ENCODE measurements around the gene IL13. TPM values are rescaled to one million over a fixed set of nuclear protein-coding genes. Genes with fewer than 3 reads are reported as not detected.

The IL13 gene
- total RNA-seq, 1 experiment from 2014 or later: not detected

DNA sequence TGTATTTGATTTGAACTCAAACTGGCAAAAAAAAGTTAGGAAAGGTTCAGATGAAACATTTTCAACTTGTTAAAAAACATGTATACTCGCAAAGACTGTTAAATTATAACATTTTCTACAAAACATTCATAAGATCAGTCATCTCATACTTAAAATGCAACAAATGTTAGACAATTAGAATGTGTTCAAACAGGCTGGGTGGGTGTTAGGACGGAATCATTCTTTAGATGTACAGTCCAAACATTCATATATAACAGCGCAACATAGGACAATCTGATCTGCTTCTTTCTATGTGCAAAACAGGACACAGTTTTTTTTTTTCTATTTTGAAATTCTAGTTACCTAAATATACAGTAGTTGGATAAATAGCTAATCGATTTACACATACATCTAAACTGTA, 38.0 kb downstream of the IL13 start:
- intact Hi-C loops (cut with micrococcal nuclease): no loop called here
- no peak for DNase-seq (ENCODE audit: unreplicated experiment)
- TF ChIP-seq, protein P1, sequence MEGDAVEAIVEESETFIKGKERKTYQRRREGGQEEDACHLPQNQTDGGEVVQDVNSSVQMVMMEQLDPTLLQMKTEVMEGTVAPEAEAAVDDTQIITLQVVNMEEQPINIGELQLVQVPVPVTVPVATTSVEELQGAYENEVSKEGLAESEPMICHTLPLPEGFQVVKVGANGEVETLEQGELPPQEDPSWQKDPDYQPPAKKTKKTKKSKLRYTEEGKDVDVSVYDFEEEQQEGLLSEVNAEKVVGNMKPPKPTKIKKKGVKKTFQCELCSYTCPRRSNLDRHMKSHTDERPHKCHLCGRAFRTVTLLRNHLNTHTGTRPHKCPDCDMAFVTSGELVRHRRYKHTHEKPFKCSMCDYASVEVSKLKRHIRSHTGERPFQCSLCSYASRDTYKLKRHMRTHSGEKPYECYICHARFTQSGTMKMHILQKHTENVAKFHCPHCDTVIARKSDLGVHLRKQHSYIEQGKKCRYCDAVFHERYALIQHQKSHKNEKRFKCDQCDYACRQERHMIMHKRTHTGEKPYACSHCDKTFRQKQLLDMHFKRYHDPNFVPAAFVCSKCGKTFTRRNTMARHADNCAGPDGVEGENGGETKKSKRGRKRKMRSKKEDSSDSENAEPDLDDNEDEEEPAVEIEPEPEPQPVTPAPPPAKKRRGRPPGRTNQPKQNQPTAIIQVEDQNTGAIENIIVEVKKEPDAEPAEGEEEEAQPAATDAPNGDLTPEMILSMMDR (IDR thresholded peaks at IDR 0.05; ENCODE audit: unreplicated experiment): no peak
- TSS peak; percentile 13 for BruUV-seq (replicated peaks)
- Mint-ChIP-seq H3K4me1 (ENCODE audit: insufficient read depth, unreplicated experiment) (peaks cover 6% of the 10 kb centered on the region), H3K4me3 (ENCODE audit: unreplicated experiment) (no peak overlapping the region), H3K27me3 (ENCODE audit: insufficient read depth, unreplicated experiment) (no peaks in the 10 kb centered on the region), H3K27ac (ENCODE audit: low read depth, unreplicated experiment) (no peak overlapping the region), H3K9me3 (ENCODE audit: unreplicated experiment) (peaks cover 8% of the 10 kb centered on the region), H3K36me3 (ENCODE audit: insufficient read depth, unreplicated experiment) (peaks cover 44% of the 10 kb centered on the region)
- CTCF ChIA-PET: interaction anchor here (0.6 to 1.2 kb wide), 3 partner anchors 18 to 360 kb away, joined by 3 read pairs; no protein-coding TSS in a partner anchor
- POLR2A ChIA-PET: interaction anchor here (1.0 to 1.8 kb wide), 4 partner anchors 8 to 114 kb away, joined by 3 to 11 read pairs (median 4); no protein-coding TSS in a partner anchor

- Mint-ChIP-seq H3K4me1 (ENCODE audit: insufficient read depth, unreplicated experiment) (peaks cover 7% of the 10 kb centered on the region), H3K27ac (ENCODE audit: low read depth, unreplicated experiment) (no peak overlapping the region), H3K4me3 (ENCODE audit: unreplicated experiment) (no peak overlapping the region), H3K36me3 (ENCODE audit: insufficient read depth, unreplicated experiment) (peaks cover 32% of the 10 kb centered on the region), H3K9me3 (ENCODE audit: unreplicated experiment) (no peaks in the 10 kb centered on the region), H3K27me3 (ENCODE audit: insufficient read depth, unreplicated experiment) (no peaks in the 10 kb centered on the region)
- TF ChIP-seq, protein P1 (IDR thresholded peaks at IDR 0.05; ENCODE audit: unreplicated experiment): no peak
- DNase-seq (ENCODE audit: unreplicated experiment): peak; percentile 18
- ChIA-PET CTCF (interaction anchor here (0.7 to 1.3 kb wide), 4 partner anchors 11 to 204 kb away, joined by 3 to 4 read pairs (median 4); partner anchors contain the start of gene KIF3A), POLR2A (interaction anchor here (0.5 to 2.6 kb wide), 4 partner anchors 9 to 536 kb away, joined by 3 to 11 read pairs (median 4); partner anchors contain the start of gene IL4)
- intact Hi-C loops (cut with micrococcal nuclease): no loop called here
- no TSS peak for BruUV-seq (replicated peaks)
Measured at GRCh38 chr5:132704875-132705274, 46.9 kb downstream of the IL13 start.

DNA sequence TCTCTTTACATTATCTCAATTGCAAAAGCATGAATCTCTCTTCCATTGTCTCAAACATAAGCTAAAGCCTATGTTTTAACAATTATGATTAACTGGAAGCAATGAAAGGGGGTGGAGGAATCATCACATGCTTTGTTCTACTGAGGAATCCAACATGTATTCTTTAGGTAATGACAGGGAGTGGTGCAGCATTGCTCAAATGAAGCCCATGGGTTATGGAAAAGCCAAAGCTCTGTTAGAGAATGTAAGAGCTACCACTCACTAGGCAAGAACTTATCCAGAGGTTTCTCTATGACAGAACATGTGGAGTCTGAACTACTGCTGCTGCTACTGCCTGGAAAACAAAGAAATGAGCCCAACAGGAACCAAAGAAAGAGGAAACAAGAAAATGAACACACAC, 50.7 kb downstream of the IL13 start:
- no TSS peak for BruUV-seq (replicated peaks)
- H3K36me3 Mint-ChIP-seq (ENCODE audit: insufficient read depth, unreplicated experiment): peaks cover 13% of the 10 kb centered on the region
- H3K4me1 Mint-ChIP-seq (ENCODE audit: insufficient read depth, unreplicated experiment): peaks cover 7% of the 10 kb centered on the region
- no peaks in the 10 kb centered on the region for H3K9me3 Mint-ChIP-seq (ENCODE audit: unreplicated experiment)
- no peaks in the 10 kb centered on the region for H3K27me3 Mint-ChIP-seq (ENCODE audit: insufficient read depth, unreplicated experiment)
- TF ChIP-seq, protein P1 (IDR thresholded peaks at IDR 0.05; ENCODE audit: unreplicated experiment): no peak
- H3K27ac Mint-ChIP-seq (ENCODE audit: low read depth, unreplicated experiment): no peak overlapping the region
- no peak overlapping the region for H3K4me3 Mint-ChIP-seq (ENCODE audit: unreplicated experiment)
- DNase-seq (ENCODE audit: unreplicated experiment): no peak
- ChIA-PET CTCF (interaction anchor here (0.6 to 1.6 kb wide), 8 partner anchors 27 to 183 kb away, joined by 3 to 6 read pairs (median 3); no protein-coding TSS in a partner anchor), POLR2A (interaction anchor here (0.6 kb wide), 1 partner anchor 529 kb away, joined by 3 read pairs; no protein-coding TSS in a partner anchor)
- intact Hi-C loops (cut with micrococcal nuclease): no loop called here

Other genes starting within 250 kb of the IL13 start
- gene IRF1, start 167.4 kb upstream of the IL13 start, total RNA-seq (2022): 18.7 and 23.0 TPM in 2 replicates
- not detected in 2 replicates for gene IL5, start 114.7 kb upstream of the IL13 start, total RNA-seq (2022)
- 145 TPM in 2 replicates for gene RAD50, start 101.2 kb upstream of the IL13 start, total RNA-seq (2022)
- gene IL4, start 15.8 kb downstream of the IL13 start, total RNA-seq (2022): not detected in 2 replicates
- gene KIF3A, start 79.4 kb downstream of the IL13 start, total RNA-seq (2022): 23.9 and 31.5 TPM in 2 replicates
- 0.12 and 0.16 TPM in 2 replicates for gene CCNI2, start 89.3 kb downstream of the IL13 start, total RNA-seq (2022)
- gene SEPTIN8, start 119.1 kb downstream of the IL13 start, total RNA-seq (2022): 34.8 and 53.1 TPM in 2 replicates
- gene SOWAHA, start 155.1 kb downstream of the IL13 start, total RNA-seq (2022): not detected in 2 replicates
- 20.5 and 22.7 TPM in 2 replicates for gene SHROOM1, start 172.5 kb downstream of the IL13 start, total RNA-seq (2022)
- 0.51 and 0.79 TPM in 2 replicates for gene GDF9, start 208.3 kb downstream of the IL13 start, total RNA-seq (2022)
- 974 and 1,181 TPM in 2 replicates for gene UQCRQ, start 208.5 kb downstream of the IL13 start, total RNA-seq (2022)
- 2.9 and 3.2 TPM in 2 replicates for gene LEAP2, start 215.5 kb downstream of the IL13 start, total RNA-seq (2022)

Data from MCF 10A (cell line).